IMR-90 (cell line): ENCODE data around the gene IRX1. TPM values are rescaled to one million over a fixed set of nuclear protein-coding genes. Genes with fewer than 3 reads are reported as not detected.

ENCODE experiments used
- ATAC-seq: fragments of 200-7000 bp; cut with Tn5 transposase; 2 replicates; pipeline ENCODE4 v1.9.1; 2020; ENCODE audit warnings: low read depth, mild to moderate bottlenecking, moderate library complexity
- BruUV-seq: library from RNA; stranded (reverse); fragments of 400-500 nt; replicated peaks from 2 replicates; lab custom pipeline; 2021; lab: Mats Ljungman, UMichigan
- CTCF ChIA-PET: fragments of 300-600 bp; formaldehyde crosslinking; extraction: SDS; loops from one replicate; lab custom pipeline; 2021; ENCODE audit warnings: antibody characterized with exemption; lab: Yijun Ruan, JAX
- POLR2A ChIA-PET: fragments of 300-600 bp; sonication (Branson Sonifier 250); formaldehyde crosslinking; loops from one replicate; lab custom pipeline; 2022; ENCODE audit warnings: antibody characterized with exemption; ENCODE audit not compliant: unreplicated experiment; lab: Charles Lee
- DNase-seq: peaks from one replicate; pipeline ENCODE4 v3.0.0; 2013
- H2AFZ ChIP-seq: replicated peaks from 2 replicates; pipeline ENCODE3; 2013; ENCODE audit warnings: low read length, mild to moderate bottlenecking; ENCODE audit not compliant: poor library complexity
- H2AK5ac ChIP-seq: 2 replicates; pipeline ENCODE4 v1.6.1; 2013; ENCODE audit warnings: low read depth, low read length, inconsistent platforms
- H2AK9ac ChIP-seq: replicated peaks from 2 replicates; pipeline ENCODE3; 2013; ENCODE audit warnings: mild to moderate bottlenecking, low read depth, low read length, moderate library complexity; ENCODE audit not compliant: poor library complexity
- H2BK120ac ChIP-seq: 2 replicates; pipeline ENCODE4 v1.6.1; 2013; ENCODE audit warnings: low read depth, low read length, inconsistent platforms
- H2BK15ac ChIP-seq: 3 replicates; pipeline ENCODE4 v1.6.1; 2013; ENCODE audit warnings: low read depth, low read length, inconsistent platforms
- H2BK20ac ChIP-seq: 2 replicates; pipeline ENCODE4 v1.6.1; 2013; ENCODE audit warnings: low read depth, mild to moderate bottlenecking, inconsistent platforms, low read length, moderate library complexity
- H2BK5ac ChIP-seq: 2 replicates; pipeline ENCODE4 v1.6.1; 2013; ENCODE audit warnings: mild to moderate bottlenecking, low read depth, low read length, inconsistent platforms; ENCODE audit not compliant: poor library complexity, severe bottlenecking
- H3K14ac ChIP-seq: replicated peaks from 2 replicates; pipeline ENCODE4 v1.6.1; 2013; ENCODE audit warnings: low read depth, low read length, inconsistent platforms
- H3K18ac ChIP-seq: 2 replicates; pipeline ENCODE4 v1.6.1; 2013; ENCODE audit warnings: low read depth, low read length, control low read depth
- H3K23ac ChIP-seq: 2 replicates; pipeline ENCODE4 v1.6.1; 2013; ENCODE audit warnings: low read depth, low read length, inconsistent platforms
- H3K27ac ChIP-seq: 2 replicates; pipeline ENCODE4 v1.5.1; 2013; ENCODE audit warnings: mild to moderate bottlenecking, control low read depth, low read length; ENCODE audit not compliant: insufficient read depth
- H3K27me3 ChIP-seq: 2 replicates; pipeline ENCODE4 v1.6.1; 2013; ENCODE audit warnings: low read length; ENCODE audit not compliant: control insufficient read depth, insufficient read depth
- H3K36me3 ChIP-seq: 2 replicates; pipeline ENCODE4 v1.6.1; 2013; ENCODE audit warnings: low read length, mixed read lengths; ENCODE audit not compliant: control insufficient read depth, insufficient read depth
- H3K4ac ChIP-seq: 2 replicates; pipeline ENCODE4 v1.6.1; 2013; ENCODE audit warnings: low read depth, low read length, inconsistent platforms
- H3K4me1 ChIP-seq: 2 replicates; pipeline ENCODE4 v1.6.1; 2013; ENCODE audit warnings: low read length, mixed read lengths; ENCODE audit not compliant: control insufficient read depth, insufficient read depth
- H3K4me2 ChIP-seq: 2 replicates; pipeline ENCODE4 v1.6.1; 2013; ENCODE audit warnings: low read depth, mild to moderate bottlenecking, control low read depth, low read length, moderate library complexity
- H3K4me3 ChIP-seq: 2 replicates; pipeline ENCODE4 v1.5.1; 2013; ENCODE audit warnings: low read depth, mild to moderate bottlenecking, control low read depth, low read length, moderate library complexity; ENCODE audit not compliant: insufficient read depth
- H3K56ac ChIP-seq: 2 replicates; pipeline ENCODE4 v1.6.1; 2013; ENCODE audit warnings: low read length, inconsistent platforms; ENCODE audit not compliant: insufficient read depth; ENCODE audit errors: extremely low read depth
- H3K79me1 ChIP-seq, 2 experiments: 2 replicates each; pipeline ENCODE4 v1.6.1; 2013; ENCODE audit warnings: low read length in 2 of 2, inconsistent platforms in 1 of 2, low read depth in 1 of 2
- H3K9ac ChIP-seq: 2 replicates; pipeline ENCODE4 v1.6.1; 2013; ENCODE audit warnings: low read depth, low read length, control low read depth
- H3K9me1 ChIP-seq: 2 replicates; pipeline ENCODE4 v1.6.1; 2013; ENCODE audit warnings: low read length, inconsistent platforms; ENCODE audit not compliant: insufficient read depth
- H3K9me3 ChIP-seq: 2 replicates; pipeline ENCODE4 v1.6.1; 2013; ENCODE audit warnings: low read length; ENCODE audit not compliant: control insufficient read depth, insufficient read depth
- H4K20me1 ChIP-seq: 2 replicates; pipeline ENCODE4 v1.6.1; 2013; ENCODE audit warnings: low read length, inconsistent platforms; ENCODE audit not compliant: insufficient read depth
- H4K5ac ChIP-seq: 2 replicates; pipeline ENCODE4 v1.6.1; 2013; ENCODE audit warnings: mild to moderate bottlenecking, low read depth, low read length, control low read depth
- H4K8ac ChIP-seq, 2 experiments: 2 replicates each; pipeline ENCODE4 v1.6.1; 2013; ENCODE audit warnings: low read depth in 2 of 2, low read length in 2 of 2, control low read depth in 1 of 2, inconsistent platforms in 1 of 2
- H4K91ac ChIP-seq: 2 replicates; pipeline ENCODE4 v1.6.1; 2013; ENCODE audit warnings: low read depth, low read length, inconsistent platforms; ENCODE audit not compliant: insufficient read depth
- BHLHE40 ChIP-seq: fragments of 150-350 bp; IDR thresholded peaks from 2 replicates; pipeline ENCODE4 v1.6.1; 2016; ENCODE audit warnings: mild to moderate bottlenecking, low read depth, low read length
- CHD1 ChIP-seq: IDR thresholded peaks from 2 replicates; pipeline ENCODE4 v1.6.1; 2012; ENCODE audit warnings: low read depth, low read length, improper control_type of control experiment
- MAFK ChIP-seq: IDR thresholded peaks from 2 replicates; pipeline ENCODE4 v1.6.1; 2012; ENCODE audit warnings: low read depth, low read length, improper control_type of control experiment
- MAZ ChIP-seq: IDR thresholded peaks from 2 replicates; pipeline ENCODE4 v1.6.1; 2012; ENCODE audit warnings: low read depth, mild to moderate bottlenecking, low read length, improper control_type of control experiment, moderate library complexity, borderline replicate concordance
- MXI1 ChIP-seq: IDR thresholded peaks from 2 replicates; pipeline ENCODE4 v1.6.1; 2012; ENCODE audit warnings: low read depth, mild to moderate bottlenecking, low read length, moderate library complexity, borderline replicate concordance
- POLR2A ChIP-seq: IDR thresholded peaks from 2 replicates; pipeline ENCODE4 v1.6.1; 2012; ENCODE audit warnings: mild to moderate bottlenecking, low read depth, low read length
- RAD21 ChIP-seq: IDR thresholded peaks from 2 replicates; pipeline ENCODE4 v1.6.1; 2012; ENCODE audit warnings: low read length, improper control_type of control experiment
- RCOR1 ChIP-seq: IDR thresholded peaks from 2 replicates; pipeline ENCODE4 v1.6.1; 2012; ENCODE audit warnings: mild to moderate bottlenecking, low read length, improper control_type of control experiment; ENCODE audit not compliant: insufficient replicate concordance
- WGBS, 2 experiments: methylation state at CpG; one replicate each; pipeline versions ENCODE4 v1.1.5 to v1.1.7; 2013; ENCODE audit warnings: missing lambda C conversion rate in 2 of 2; ENCODE audit not compliant: insufficient read length in 1 of 2; ENCODE audit errors: extremely low coverage in 2 of 2; 5-methylcytosine and 5-hydroxymethylcytosine counted together
- dilution Hi-C: fragments of 300-500 bp; cut with HindIII; formaldehyde crosslinking; loops from one replicate; pipeline ENCODE4 v1.14.3; 2018; ENCODE audit warnings: low sequenced_read_pairs; ENCODE audit not compliant: unreplicated experiment
- in situ Hi-C: fragments of 300-500 bp; cut with MboI; formaldehyde crosslinking; loops from 3 replicates; pipeline ENCODE4 v1.14.3; 2019; ENCODE audit warnings: low sequenced_read_pairs, inconsistent platforms, mixed read lengths
- intact Hi-C: fragments of 100-400 bp; cut with micrococcal nuclease; formaldehyde crosslinking; loops from 2 replicates; pipeline ENCODE4 v1.10.0; 2022
- polyA plus RNA-seq, 3 experiments: library from polyadenylated mRNA; depleted of rRNA; stranded (reverse); fragments of >200 nt; gene quantifications; 2 replicates each; pipeline ENCODE4 v1.2.3, GENCODE V29; 2012; ENCODE audit warnings: low replicate concordance in 1 of 3
- total RNA-seq: library from RNA; depleted of rRNA; stranded (reverse); fragments of >200 nt; gene quantifications from 2 replicates; pipeline ENCODE4 v1.2.3, GENCODE V29; 2012
- TF ChIP-seq, protein P1 (sequence below): fragments of 150-350 bp; IDR thresholded peaks from 2 replicates; pipeline ENCODE4 v1.6.1; 2017; ENCODE audit warnings: mild to moderate bottlenecking, antibody characterized with exemption, low read length, low read depth

The IRX1 gene
- total and polyA plus RNA-seq, 2 of the 4 experiments (the other 2 are of a cell fraction): not detected

DNA sequence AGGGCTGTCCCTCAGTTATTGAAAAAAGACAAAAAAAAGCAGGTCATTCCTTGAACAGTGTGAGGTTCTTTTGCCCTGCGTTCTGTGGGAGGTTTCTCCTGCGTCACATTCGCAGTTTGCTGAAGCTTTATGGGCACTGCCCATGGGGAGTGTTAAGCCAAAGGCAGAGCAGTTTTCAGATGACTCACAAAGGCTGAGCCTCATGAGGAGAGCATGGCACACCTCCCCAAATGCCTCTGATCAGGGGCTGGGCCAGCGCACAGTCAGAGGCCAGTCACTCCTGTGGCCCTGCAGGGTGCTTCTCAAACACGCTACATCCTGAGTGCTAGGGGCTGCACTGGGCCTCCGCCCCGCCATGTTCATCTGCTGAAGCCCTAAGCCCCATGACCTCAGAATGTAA lies 38.4 kb downstream of the IRX1 start:
- no peak overlapping the region for H3K9ac ChIP-seq
- POLR2A ChIA-PET: no interaction called here
- H3K23ac ChIP-seq: no peak overlapping the region
- H4K5ac ChIP-seq: no peak overlapping the region
- WGBS, 2 experiments: no CpG with 5 or more reads among the region's 7 CpGs
- no peak overlapping the region for H4K8ac ChIP-seq
- no peak overlapping the region for H3K4me3 ChIP-seq
- no peak overlapping the region for H2AK5ac ChIP-seq
- H3K4ac ChIP-seq: no peak overlapping the region
- no peak overlapping the region for H2BK20ac ChIP-seq
- DNase-seq (no peak), ATAC-seq (no peak)
- in situ Hi-C loops: no loop called here
- intact Hi-C loops: no loop called here
- H2AFZ ChIP-seq: no peak overlapping the region
- no peaks in the 10 kb centered on the region for H3K79me1 ChIP-seq
- no peak overlapping the region for H2BK5ac ChIP-seq
- no peaks in the 10 kb centered on the region for H3K36me3 ChIP-seq
- H3K9me3 ChIP-seq: peaks cover 20% of the 10 kb centered on the region
- H4K91ac ChIP-seq: no peak overlapping the region
- CTCF ChIA-PET: no interaction called here
- no peak overlapping the region for H3K14ac ChIP-seq
- H3K56ac ChIP-seq: no peak overlapping the region
- H3K9me1 ChIP-seq: no peaks in the 10 kb centered on the region
- no TSS peak for BruUV-seq
- no peaks in the 10 kb centered on the region for H4K20me1 ChIP-seq
- H2BK15ac ChIP-seq: no peak overlapping the region
- H3K4me2 ChIP-seq: no peak overlapping the region
- no peaks in the 10 kb centered on the region for H3K27me3 ChIP-seq
- no peaks in the 10 kb centered on the region for H3K4me1 ChIP-seq
- no peak overlapping the region for H2AK9ac ChIP-seq
- no peak overlapping the region for H2BK120ac ChIP-seq
- dilution Hi-C loops: no loop called here
- no peak for TF ChIP-seq BHLHE40
- TF ChIP-seq, protein P1, sequence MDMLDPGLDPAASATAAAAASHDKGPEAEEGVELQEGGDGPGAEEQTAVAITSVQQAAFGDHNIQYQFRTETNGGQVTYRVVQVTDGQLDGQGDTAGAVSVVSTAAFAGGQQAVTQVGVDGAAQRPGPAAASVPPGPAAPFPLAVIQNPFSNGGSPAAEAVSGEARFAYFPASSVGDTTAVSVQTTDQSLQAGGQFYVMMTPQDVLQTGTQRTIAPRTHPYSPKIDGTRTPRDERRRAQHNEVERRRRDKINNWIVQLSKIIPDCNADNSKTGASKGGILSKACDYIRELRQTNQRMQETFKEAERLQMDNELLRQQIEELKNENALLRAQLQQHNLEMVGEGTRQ: no peak
- TF ChIP-seq RCOR1: no peak
- TF ChIP-seq POLR2A: no peak
- no peak for TF ChIP-seq RAD21
- TF ChIP-seq MAZ: no peak
- TF ChIP-seq MAFK: no peak
- TF ChIP-seq MXI1: no peak
- no peak for TF ChIP-seq CHD1
- no peak overlapping the region for H3K18ac ChIP-seq
- no peak overlapping the region for H3K27ac ChIP-seq
